GM12878 (cell line): ENCODE data around the gene SETD5. TPM values are rescaled to one million over a fixed set of nuclear protein-coding genes. Genes with fewer than 3 reads are reported as not detected.

Experiments used
- ATAC-seq: fragments of 200-7000 bp; cut with Tn5 transposase; 3 replicates; pipeline ENCODE4 v1.9.1; 2020; ENCODE audit warnings: mild to moderate bottlenecking, moderate library complexity
- BruUV-seq: library from RNA; stranded (reverse); fragments of 400-500 nt; replicated peaks from 2 replicates; lab custom pipeline; 2021; lab: Mats Ljungman, UMichigan
- CTCF ChIA-PET: fragments of 300-600 bp; sonication (Branson Sonifier 250); formaldehyde crosslinking; extraction: SDS; loops from one replicate; lab custom pipeline; 2021; ENCODE audit warnings: inconsistent platforms; lab: Yijun Ruan, JAX
- POLR2A ChIA-PET: fragments of 350-600 bp; formaldehyde crosslinking; extraction: SDS; loops from one replicate; lab custom pipeline; 2021; ENCODE audit warnings: inconsistent platforms; lab: Charles Lee
- RAD21 ChIA-PET: fragments of 300-600 bp; sonication (Branson Sonifier 250); formaldehyde crosslinking; loops from one replicate; lab custom pipeline; 2023; ENCODE audit warnings: antibody characterized with exemption; ENCODE audit not compliant: unreplicated experiment; lab: Charles Lee
- SMC1A ChIA-PET: fragments of 300-600 bp; sonication (Branson Sonifier 250); formaldehyde crosslinking; loops from one replicate; lab custom pipeline; 2023; ENCODE audit not compliant: unreplicated experiment, uncharacterized antibody; lab: Charles Lee
- DNase-seq: peaks from one replicate; pipeline ENCODE4 v3.0.0-alpha.2; 2011; ENCODE audit warnings: low read depth, low spot score
- FAIRE-seq: peaks from 3 replicates; lab custom pipeline; 2011; peaks lifted over from hg19 to GRCh38; lab: Jason Lieb, UNC
- H2AFZ ChIP-seq: 2 replicates; pipeline ENCODE4 v1.6.0; 2011; ENCODE audit warnings: low read depth, low read length, control low read depth; ENCODE audit not compliant: control insufficient read depth
- H3K27ac ChIP-seq: 2 replicates; pipeline ENCODE4 v1.5.1; 2011; ENCODE audit warnings: control low read depth; ENCODE audit not compliant: control insufficient read depth, insufficient read depth
- H3K27me3 ChIP-seq, 2 experiments: replicated peaks in 1 of 2; 2 replicates each; pipeline versions ENCODE4 v1.6.0 to v1.6.1; 2011; ENCODE audit warnings: low read length in 1 of 2; ENCODE audit not compliant: control insufficient read depth in 2 of 2, insufficient read depth in 2 of 2
- H3K36me3 ChIP-seq, 2 experiments: 2 replicates each; pipeline ENCODE4 v1.5.1; 2011; ENCODE audit warnings: low read length in 1 of 2; ENCODE audit not compliant: control insufficient read depth in 2 of 2, insufficient read depth in 2 of 2
- H3K4me1 ChIP-seq: 2 replicates; pipeline ENCODE4 v1.6.1; 2011; ENCODE audit warnings: mild to moderate bottlenecking, low read length, moderate library complexity, mixed read lengths; ENCODE audit not compliant: control insufficient read depth, insufficient read depth
- H3K4me2 ChIP-seq: 2 replicates; pipeline ENCODE4 v1.6.0; 2011; ENCODE audit warnings: control low read depth; ENCODE audit not compliant: control insufficient read depth, insufficient read depth
- H3K4me3 ChIP-seq: fragments of 200-600 bp; sonication (generic); 2 replicates; pipeline ENCODE4 v1.5.1; 2016
- H3K79me2 ChIP-seq: 2 replicates; pipeline ENCODE4 v1.6.0; 2011; ENCODE audit warnings: low read length; ENCODE audit not compliant: control insufficient read depth, insufficient read depth
- H3K9ac ChIP-seq: 2 replicates; pipeline ENCODE4 v1.8.0; 2011; ENCODE audit warnings: low read length, control low read depth, mixed read lengths; ENCODE audit not compliant: control insufficient read depth, insufficient read depth
- H3K9me3 ChIP-seq: replicated peaks from 3 replicates; pipeline ENCODE4 v1.5.1; 2011; ENCODE audit warnings: mild to moderate bottlenecking, low read length; ENCODE audit not compliant: control insufficient read depth, insufficient read depth
- H4K20me1 ChIP-seq: 2 replicates; pipeline ENCODE4 v1.6.0; 2011; ENCODE audit not compliant: control insufficient read depth, insufficient read depth
- CEBPB ChIP-seq, 2 experiments: fragments of 150-350 bp in 1 of 2; IDR thresholded peaks; 2 replicates each; pipeline ENCODE4 v1.6.1; 2012 to 2014; ENCODE audit warnings: low read depth in 2 of 2, low read length in 2 of 2, borderline replicate concordance in 1 of 2, inconsistent platforms in 1 of 2
- CHD2 ChIP-seq: IDR thresholded peaks from 2 replicates; pipeline ENCODE4 v1.6.1; 2011; ENCODE audit warnings: low read depth, low read length, improper control_type of control experiment, borderline replicate concordance
- FOXK2 ChIP-seq: fragments of 450-650 bp; IDR thresholded peaks from 2 replicates; pipeline ENCODE4 v1.6.1; 2017; ENCODE audit warnings: mild to moderate bottlenecking, moderate library complexity
- IRF4 ChIP-seq: IDR thresholded peaks from 2 replicates; pipeline ENCODE4 v1.6.1; 2011; ENCODE audit warnings: low read depth, low read length
- LARP7 ChIP-seq: fragments of 450-650 bp; IDR thresholded peaks from 2 replicates; pipeline ENCODE4 v1.6.1; 2017; ENCODE audit warnings: mild to moderate bottlenecking
- PAX8 ChIP-seq: fragments of 450-650 bp; IDR thresholded peaks from 2 replicates; pipeline ENCODE4 v1.6.1; 2017; ENCODE audit warnings: mild to moderate bottlenecking, moderate library complexity
- RAD21 ChIP-seq: IDR thresholded peaks from 2 replicates; pipeline ENCODE4 v1.6.1; 2011; ENCODE audit warnings: mild to moderate bottlenecking, low read depth, low read length, moderate library complexity; ENCODE audit not compliant: insufficient read depth
- RUNX3 ChIP-seq: IDR thresholded peaks from 2 replicates; pipeline ENCODE4 v1.6.1; 2012; ENCODE audit warnings: low read length, inconsistent platforms
- SUPT20H ChIP-seq: IDR thresholded peaks from 2 replicates; pipeline ENCODE4 v1.6.1; 2011; ENCODE audit warnings: low read depth, mild to moderate bottlenecking, low read length, moderate library complexity, borderline replicate concordance; ENCODE audit not compliant: control insufficient read depth
- TARDBP ChIP-seq: IDR thresholded peaks from 2 replicates; pipeline ENCODE4 v1.6.1; 2016; ENCODE audit warnings: borderline replicate concordance
- YBX1 ChIP-seq: fragments of 450-650 bp; IDR thresholded peaks from 2 replicates; pipeline ENCODE4 v1.6.1; 2016; ENCODE audit warnings: antibody characterized with exemption
- WGBS: methylation state at CpG from one replicate; pipeline ENCODE4 v1.1.6; 2016; ENCODE audit warnings: low lambda C conversion rate; ENCODE audit not compliant: insufficient replicate concordance, insufficient coverage; ENCODE audit errors: missing lambda C conversion rate; 5-methylcytosine and 5-hydroxymethylcytosine counted together
- in situ Hi-C: fragments of 300-500 bp; cut with MboI; formaldehyde crosslinking; loops from 9 replicates; pipeline ENCODE4 v1.14.3; 2018; ENCODE audit warnings: mixed read lengths
- intact Hi-C: fragments of 100-400 bp; cut with micrococcal nuclease; formaldehyde crosslinking; loops from one replicate; pipeline ENCODE4 v1.14.2; 2022; ENCODE audit not compliant: unreplicated experiment
- polyA plus RNA-seq, 11 experiments: library from polyadenylated mRNA; depleted of rRNA in 4 of 11; unstranded in 6 of 11; stranded (reverse) in 5 of 11; fragments of >200 nt; fragmentation: Nextera tagmentation in 4 of 11; fragmentation: Illumina TruSeq in 1 of 11; extraction: Ambion mirVana in 4 of 11; extraction: Trizol in 1 of 11; gene quantifications; 1 replicate in 1 of 11; 2 replicates in 10 of 11; pipeline versions ENCODE4 v1.2.1 to v1.2.3, GENCODE V29; 2011 to 2016; ENCODE audit warnings: inconsistent platforms in 2 of 11, missing spikeins in 2 of 11, low read depth in 1 of 11
- total RNA-seq, 4 experiments: library from RNA; depleted of rRNA in 3 of 4; stranded (reverse); fragments of >200 nt in 3 of 4; fragmentation: Illumina TruSeq in 1 of 4; extraction: Trizol in 1 of 4; gene quantifications; 2 replicates each; pipeline versions ENCODE4 v1.2.1 to v1.2.3, GENCODE V29; 2013 to 2021
- TF ChIP-seq, protein P1 (sequence below): fragments of 450-650 bp; IDR thresholded peaks from 2 replicates; pipeline ENCODE4 v1.6.1; 2016; ENCODE audit warnings: mild to moderate bottlenecking, moderate library complexity, borderline replicate concordance

SETD5 gene
- total and polyA plus RNA-seq, 10 of the 15 experiments (the other 5 are each of a cell fraction or from before 2014, with no cell fraction given), result 8.2 to 94.0 (median 55.4) TPM

DNA sequence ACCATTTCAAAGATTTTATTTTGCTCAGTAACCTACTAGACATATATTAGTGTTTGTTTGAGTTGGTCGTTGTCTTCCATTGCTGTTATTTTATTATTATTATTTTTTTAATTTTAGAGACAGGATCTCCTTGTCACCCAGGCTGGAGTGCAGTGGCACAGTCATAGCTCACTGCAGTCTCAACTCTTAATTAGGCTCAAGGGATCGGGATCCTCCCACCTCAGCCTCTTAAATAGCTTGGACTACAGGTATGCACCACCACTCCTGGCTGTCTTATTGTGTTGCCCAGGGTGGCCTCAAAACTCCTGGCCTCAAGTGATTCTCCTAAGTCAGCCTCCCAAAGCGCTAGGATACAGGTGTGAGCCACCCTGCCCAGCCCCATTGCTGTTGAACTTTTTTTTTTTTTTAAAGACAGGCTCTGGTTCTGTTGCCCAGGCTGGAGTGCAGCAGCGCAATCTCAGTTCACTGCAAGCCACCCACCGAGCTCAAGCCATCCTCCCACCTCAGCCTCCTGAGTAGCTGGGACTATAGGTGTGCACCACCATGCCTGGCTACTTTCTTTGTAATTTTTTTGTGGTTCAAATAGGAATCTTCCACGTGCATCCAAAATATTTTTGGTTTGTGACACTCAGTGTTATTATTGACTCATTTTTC, 18.2 kb downstream of the SETD5 start:
- H3K27me3 ChIP-seq, result no peaks in the 10 kb centered on the region
- no peak overlapping the region for H2AFZ ChIP-seq
- no peak overlapping the region for H3K4me2 ChIP-seq
- no TSS peak for BruUV-seq
- 83% methylated on average over 6 of the region's 6 CpGs for WGBS
- SMC1A ChIA-PET, result interaction anchor here (0.8 to 2.8 kb wide), 9 partner anchors 9 to 67 kb away, joined by 3 to 13 read pairs (median 4); partner anchors contain the start of gene THUMPD3
- DNase-seq (no peak), FAIRE-seq (no peak), ATAC-seq (no peak)
- no peak overlapping the region for H3K9ac ChIP-seq
- CTCF ChIA-PET, result interaction anchor here (0.8 to 1.8 kb wide), 2 partner anchors 16 to 20 kb away, joined by 3 to 4 read pairs; no protein-coding TSS in a partner anchor
- intact Hi-C loops, result no loop called here
- no peak for TF ChIP-seq RUNX3
- no peak for TF ChIP-seq CEBPB (IDR thresholded peaks at IDR 0.05; ENCODE audit: borderline replicate concordance in 1 of 2, low read depth in 2 of 2, low read length in 2 of 2)
- TF ChIP-seq LARP7, result no peak
- H3K4me3 ChIP-seq, result no peak overlapping the region
- no peak overlapping the region for H3K27ac ChIP-seq
- H3K79me2 ChIP-seq, result peaks cover 89% of the 10 kb centered on the region
- in situ Hi-C loops, result no loop called here
- peaks cover 8% of the 10 kb centered on the region for H4K20me1 ChIP-seq
- RAD21 ChIA-PET, result interaction anchor here (0.8 kb wide), 1 partner anchor 88 kb away, joined by 3 read pairs; no protein-coding TSS in a partner anchor
- H3K4me1 ChIP-seq, result no peaks in the 10 kb centered on the region
- POLR2A ChIA-PET, result interaction anchor here (0.9 to 1.7 kb wide), 5 partner anchors 12 to 53 kb away, joined by 3 to 9 read pairs (median 4); no protein-coding TSS in a partner anchor
- H3K9me3 ChIP-seq, result no peaks in the 10 kb centered on the region
- H3K36me3 ChIP-seq, result peaks cover 0 to 18% of the 10 kb centered on the region in 2 experiments

DNA sequence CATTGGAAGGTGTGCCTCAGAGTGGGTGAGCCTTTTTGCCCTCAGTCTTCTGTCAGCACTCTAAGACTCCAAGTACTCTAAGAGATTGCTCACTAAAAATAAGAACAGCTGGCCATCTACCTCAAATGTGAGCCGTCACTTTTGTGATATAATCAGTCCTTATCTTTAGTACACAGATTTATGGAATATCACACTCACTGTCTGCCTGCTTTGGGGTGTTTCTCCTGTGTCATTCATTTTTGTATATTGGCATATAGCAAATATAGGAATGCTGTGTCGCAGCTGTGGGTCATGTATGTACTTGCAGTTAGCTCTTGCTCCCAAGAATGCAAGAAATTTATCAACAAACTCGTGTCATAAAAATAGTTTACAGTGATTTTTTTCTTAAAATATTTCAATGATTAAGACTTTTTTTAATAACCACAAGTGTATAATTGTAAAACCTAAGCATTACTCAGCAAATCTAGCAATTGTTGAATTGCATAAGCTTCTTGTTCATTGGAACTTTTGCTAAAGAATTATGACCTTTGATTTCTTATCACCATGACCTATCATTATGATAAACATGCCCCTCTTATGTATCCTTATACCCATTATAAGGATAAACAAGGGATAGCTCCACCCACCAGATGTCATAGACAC, 18.8 kb downstream of the SETD5 start:
- Histone ChIP-seq H3K4me1 (no peaks in the 10 kb centered on the region), H4K20me1 (peaks cover 8% of the 10 kb centered on the region), H3K36me3 (peaks cover 0 to 18% of the 10 kb centered on the region in 2 experiments), H3K9ac (no peak overlapping the region), H3K27me3 (no peaks in the 10 kb centered on the region), H3K27ac (no peak overlapping the region), H3K9me3 (no peaks in the 10 kb centered on the region), H2AFZ (no peak overlapping the region), H3K79me2 (peaks cover 89% of the 10 kb centered on the region), H3K4me2 (no peak overlapping the region), H3K4me3 (no peak overlapping the region)
- in situ Hi-C loops, result no loop called here
- intact Hi-C loops, result no loop called here
- POLR2A ChIA-PET, result interaction anchor here (0.5 to 1.7 kb wide), 9 partner anchors 11 to 54 kb away, joined by 3 to 9 read pairs (median 4); partner anchors contain the start of gene SETD5
- CTCF ChIA-PET, result interaction anchor here (0.5 to 1.8 kb wide), 5 partner anchors 14 to 40 kb away, joined by 3 to 4 read pairs (median 3); no protein-coding TSS in a partner anchor
- 65% methylated on average over 3 of the region's 3 CpGs for WGBS
- SMC1A ChIA-PET, result interaction anchor here (0.7 to 2.8 kb wide), 12 partner anchors 9 to 67 kb away, joined by 3 to 13 read pairs (median 4); partner anchors contain the start of gene THUMPD3
- no peak for ATAC-seq
- FAIRE-seq, result no peak
- no TSS peak for BruUV-seq
- DNase-seq, result no peak
- RAD21 ChIA-PET, result interaction anchor here (0.8 kb wide), 1 partner anchor 88 kb away, joined by 3 read pairs; no protein-coding TSS in a partner anchor
- TF ChIP-seq, protein P1, sequence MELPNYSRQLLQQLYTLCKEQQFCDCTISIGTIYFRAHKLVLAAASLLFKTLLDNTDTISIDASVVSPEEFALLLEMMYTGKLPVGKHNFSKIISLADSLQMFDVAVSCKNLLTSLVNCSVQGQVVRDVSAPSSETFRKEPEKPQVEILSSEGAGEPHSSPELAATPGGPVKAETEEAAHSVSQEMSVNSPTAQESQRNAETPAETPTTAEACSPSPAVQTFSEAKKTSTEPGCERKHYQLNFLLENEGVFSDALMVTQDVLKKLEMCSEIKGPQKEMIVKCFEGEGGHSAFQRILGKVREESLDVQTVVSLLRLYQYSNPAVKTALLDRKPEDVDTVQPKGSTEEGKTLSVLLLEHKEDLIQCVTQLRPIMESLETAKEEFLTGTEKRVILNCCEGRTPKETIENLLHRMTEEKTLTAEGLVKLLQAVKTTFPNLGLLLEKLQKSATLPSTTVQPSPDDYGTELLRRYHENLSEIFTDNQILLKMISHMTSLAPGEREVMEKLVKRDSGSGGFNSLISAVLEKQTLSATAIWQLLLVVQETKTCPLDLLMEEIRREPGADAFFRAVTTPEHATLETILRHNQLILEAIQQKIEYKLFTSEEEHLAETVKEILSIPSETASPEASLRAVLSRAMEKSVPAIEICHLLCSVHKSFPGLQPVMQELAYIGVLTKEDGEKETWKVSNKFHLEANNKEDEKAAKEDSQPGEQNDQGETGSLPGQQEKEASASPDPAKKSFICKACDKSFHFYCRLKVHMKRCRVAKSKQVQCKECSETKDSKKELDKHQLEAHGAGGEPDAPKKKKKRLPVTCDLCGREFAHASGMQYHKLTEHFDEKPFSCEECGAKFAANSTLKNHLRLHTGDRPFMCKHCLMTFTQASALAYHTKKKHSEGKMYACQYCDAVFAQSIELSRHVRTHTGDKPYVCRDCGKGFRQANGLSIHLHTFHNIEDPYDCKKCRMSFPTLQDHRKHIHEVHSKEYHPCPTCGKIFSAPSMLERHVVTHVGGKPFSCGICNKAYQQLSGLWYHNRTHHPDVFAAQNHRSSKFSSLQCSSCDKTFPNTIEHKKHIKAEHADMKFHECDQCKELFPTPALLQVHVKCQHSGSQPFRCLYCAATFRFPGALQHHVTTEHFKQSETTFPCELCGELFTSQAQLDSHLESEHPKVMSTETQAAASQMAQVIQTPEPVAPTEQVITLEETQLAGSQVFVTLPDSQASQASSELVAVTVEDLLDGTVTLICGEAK, result no peak
- TF ChIP-seq CHD2, result no peak
- TF ChIP-seq FOXK2, result no peak
- no peak for TF ChIP-seq IRF4
- no peak for TF ChIP-seq SUPT20H
- TF ChIP-seq YBX1, result no peak
- TF ChIP-seq RAD21, result no peak
- no peak for TF ChIP-seq TARDBP
- TF ChIP-seq PAX8, result no peak
